ENCODE data around the gene ZPBP.

DNA sequence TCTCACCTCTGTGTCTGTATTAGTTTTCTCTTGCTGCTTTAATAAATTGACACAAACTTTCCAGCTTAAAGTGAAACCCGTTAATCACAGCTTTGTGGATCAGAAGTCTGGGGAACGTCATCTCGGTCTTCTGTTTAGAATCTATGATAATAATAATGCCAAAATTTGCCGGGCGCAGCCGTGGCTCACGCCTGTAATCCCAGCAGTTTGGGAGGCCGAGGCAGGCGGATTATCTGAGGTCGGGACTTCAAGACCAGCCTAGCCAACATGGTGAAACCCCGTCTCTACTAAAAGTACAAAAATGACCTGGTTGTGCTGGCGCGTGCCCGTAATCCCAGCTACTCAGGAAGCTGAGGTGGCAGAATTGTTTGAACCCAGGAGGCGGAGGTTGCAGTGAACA is 8.8 kb upstream of the ZPBP start:
- TF ChIP-seq CTCF (IDR thresholded peaks at IDR 0.05; ENCODE audit: low read length) = no peak
- no peak for TF ChIP-seq EZH2 (IDR thresholded peaks at IDR 0.05; ENCODE audit: borderline replicate concordance, low read length)
